GM21576 (cell line): ENCODE measurements around the gene KLRB1.
"Not testable (repeated sequence)": the region's sequence is repeated elsewhere in the genome, so short reads cannot be mapped to it uniquely, and the experiment has no call there.

Experiments
- ATAC-seq: cut with Tn5 transposase; IDR thresholded peaks from one replicate; pipeline ENCODE4 v1.9.1; 2021; ENCODE audit warnings: mild to moderate bottlenecking, moderate library complexity; ENCODE audit not compliant: unreplicated experiment

KLRB1 gene

GRCh38 chr12:9545489-9545888, 62.2 kb downstream of the KLRB1 start:
- not testable (repeated sequence) for ATAC-seq
